PC-3 (cell line): ENCODE measurements around the gene PELO. TPM values are rescaled to one million over a fixed set of nuclear protein-coding genes. Genes with fewer than 3 reads are reported as not detected.
A peak's percentile ranks its signal among the peaks of the same experiment; 100 is the strongest.

Experiments
- ATAC-seq: fragments of 200-7000 bp; cut with Tn5 transposase; 2 replicates; pipeline ENCODE4 v1.9.1; 2020; ENCODE audit warnings: mild to moderate bottlenecking, moderate library complexity
- BruUV-seq: library from RNA; stranded (reverse); fragments of 400-500 nt; replicated peaks from 2 replicates; lab custom pipeline; 2021; lab: Mats Ljungman, UMichigan
- CTCF ChIA-PET: fragments of 300-600 bp; sonication (Branson Sonifier 250); formaldehyde crosslinking; loops from one replicate; lab custom pipeline; 2022; ENCODE audit warnings: antibody characterized with exemption; lab: Charles Lee
- POLR2A ChIA-PET: fragments of 300-600 bp; sonication (Branson Sonifier 250); formaldehyde crosslinking; loops from one replicate; lab custom pipeline; 2022; ENCODE audit warnings: antibody characterized with exemption; ENCODE audit not compliant: unreplicated experiment; lab: Charles Lee
- DNase-seq: peaks from one replicate; pipeline ENCODE4 v3.0.0-alpha.2; 2015
- H2AFZ ChIP-seq: fragments of 300-600 bp; sonication (generic); 2 replicates; pipeline ENCODE4 v1.6.0; 2016; ENCODE audit warnings: antibody characterized with exemption, low read length
- H3F3A ChIP-seq: fragments of 300-600 bp; sonication (generic); one replicate; pipeline ENCODE4 v1.6.0; 2017; ENCODE audit warnings: antibody characterized with exemption, low read length, control low read depth, mild to moderate bottlenecking; ENCODE audit not compliant: unreplicated experiment
- H3K27ac ChIP-seq: fragments of 300-600 bp; sonication (generic); 2 replicates; pipeline ENCODE4 v1.5.1; 2016; ENCODE audit warnings: mild to moderate bottlenecking, low read length
- H3K27me3 ChIP-seq: fragments of 300-600 bp; sonication (generic); 2 replicates; pipeline ENCODE4 v1.6.1; 2016; ENCODE audit warnings: low read length, mixed read lengths
- H3K36me3 ChIP-seq: fragments of 300-600 bp; sonication (generic); 2 replicates; pipeline ENCODE4 v1.6.1; 2016; ENCODE audit warnings: low read depth, mixed run types, low read length, mixed read lengths
- H3K4me1 ChIP-seq: fragments of 300-600 bp; sonication (generic); 2 replicates; pipeline ENCODE4 v1.5.1; 2016; ENCODE audit warnings: low read length; ENCODE audit not compliant: insufficient read depth
- H3K4me2 ChIP-seq: fragments of 300-600 bp; sonication (generic); 2 replicates; pipeline ENCODE4 v1.6.0; 2016; ENCODE audit warnings: low read length
- H3K4me3 ChIP-seq: fragments of 300-600 bp; sonication (generic); 2 replicates; pipeline ENCODE4 v1.5.1; 2016; ENCODE audit warnings: mild to moderate bottlenecking, low read length, mixed read lengths
- H3K79me2 ChIP-seq: fragments of 300-600 bp; sonication (generic); 2 replicates; pipeline ENCODE4 v1.6.1; 2017; ENCODE audit warnings: low read length, mixed read lengths
- H3K9ac ChIP-seq: fragments of 300-600 bp; sonication (generic); 2 replicates; pipeline ENCODE4 v1.6.0; 2016; ENCODE audit warnings: mild to moderate bottlenecking, low read length
- H3K9me2 ChIP-seq: fragments of 300-600 bp; sonication (generic); replicated peaks from 2 replicates; pipeline ENCODE4 v1.6.1; 2016; ENCODE audit warnings: mixed run types, low read length, mixed read lengths
- H3K9me3 ChIP-seq: fragments of 300-600 bp; sonication (generic); 2 replicates; pipeline ENCODE4 v1.6.1; 2016; ENCODE audit warnings: low read length, mixed read lengths
- H4K20me1 ChIP-seq: fragments of 300-600 bp; sonication (generic); 2 replicates; pipeline ENCODE4 v1.6.1; 2016; ENCODE audit warnings: low read length, mixed read lengths
- CTCF ChIP-seq: fragments of 300-600 bp; sonication (generic); conservative IDR thresholded peaks from 2 replicates; pipeline ENCODE4 v1.5.1; 2017; ENCODE audit warnings: antibody characterized with exemption, low read depth, mild to moderate bottlenecking, low read length
- EZH2 ChIP-seq: fragments of 300-600 bp; sonication (generic); IDR thresholded peaks from one replicate; pipeline ENCODE4 v1.6.1; 2017; ENCODE audit warnings: antibody characterized with exemption, mild to moderate bottlenecking, low read length; ENCODE audit not compliant: unreplicated experiment
- EZH2phosphoT487 ChIP-seq: fragments of 300-600 bp; sonication (generic); IDR thresholded peaks from 2 replicates; pipeline ENCODE4 v1.6.1; 2018; ENCODE audit warnings: mild to moderate bottlenecking, antibody characterized with exemption, low read length, borderline replicate concordance
- intact Hi-C: fragments of 100-400 bp; cut with micrococcal nuclease; formaldehyde crosslinking; loops from 2 replicates; pipeline ENCODE4 v1.9.0; 2023
- total RNA-seq: library from RNA; depleted of rRNA; stranded (reverse); fragments of >200 nt; gene quantifications from 2 replicates; pipeline ENCODE4 v1.2.3, GENCODE V29; 2014

Gene PELO
- total RNA-seq, 1 experiment from 2014 or later: 45.3 TPM

GRCh38 chr5:52778781-52779180 lies 8.9 kb upstream of the PELO start:
- ChIA-PET POLR2A (no interaction called here), CTCF (no interaction called here)
- Histone ChIP-seq H4K20me1 (no peaks in the 10 kb centered on the region), H3K9me2 (no peaks in the 10 kb centered on the region), H3K4me3 (no peak overlapping the region), H3K27me3 (no peaks in the 10 kb centered on the region), H2AFZ (no peak overlapping the region), H3K9ac (no peak overlapping the region), H3K9me3 (no peaks in the 10 kb centered on the region), H3K4me1 (peaks cover 12% of the 10 kb centered on the region), H3K4me2 (no peak overlapping the region), H3F3A (no peaks in the 10 kb centered on the region), H3K79me2 (no peaks in the 10 kb centered on the region), H3K27ac (no peak overlapping the region), H3K36me3 (no peaks in the 10 kb centered on the region)
- TF ChIP-seq EZH2phosphoT487: no peak
- TF ChIP-seq CTCF: no peak
- no peak for TF ChIP-seq EZH2
- no TSS peak for BruUV-seq
- DNase-seq (no peak), ATAC-seq (no peak)
- intact Hi-C loops: no loop called here

GRCh38 chr5:52779213-52779612 lies 8.5 kb upstream of the PELO start:
- H3K36me3 ChIP-seq: no peaks in the 10 kb centered on the region
- ChIA-PET CTCF (no interaction called here), POLR2A (no interaction called here)
- H3K4me3 ChIP-seq: no peak overlapping the region
- TF ChIP-seq CTCF (no peak), EZH2phosphoT487 (no peak), EZH2 (no peak)
- ATAC-seq (no peak), DNase-seq (no peak)
- no peaks in the 10 kb centered on the region for H3K9me2 ChIP-seq
- H3K27ac ChIP-seq: no peak overlapping the region
- no peak overlapping the region for H3K9ac ChIP-seq
- intact Hi-C loops: no loop called here
- no peaks in the 10 kb centered on the region for H4K20me1 ChIP-seq
- no TSS peak for BruUV-seq
- no peak overlapping the region for H3K4me2 ChIP-seq
- H2AFZ ChIP-seq: no peak overlapping the region
- no peaks in the 10 kb centered on the region for H3K27me3 ChIP-seq
- no peaks in the 10 kb centered on the region for H3K9me3 ChIP-seq
- H3K79me2 ChIP-seq: no peaks in the 10 kb centered on the region
- peaks cover 17% of the 10 kb centered on the region for H3K4me1 ChIP-seq
- no peaks in the 10 kb centered on the region for H3F3A ChIP-seq

GRCh38 chr5:52783226-52783959 lies 4.3 kb upstream of the PELO start:
- H3F3A ChIP-seq: peaks cover 4% of the 10 kb centered on the region
- H3K27me3 ChIP-seq: no peaks in the 10 kb centered on the region
- H3K36me3 ChIP-seq: no peaks in the 10 kb centered on the region
- POLR2A ChIA-PET: no interaction called here
- no peak overlapping the region for H3K4me3 ChIP-seq
- intact Hi-C loops: loop anchor here (2.0 to 10.0 kb wide), 4 partner anchors 57 to 311 kb away; partner anchors contain the start of gene ITGA2
- H3K9me2 ChIP-seq: no peaks in the 10 kb centered on the region
- peak; percentile 83 for DNase-seq
- peaks cover under 1% of the 10 kb centered on the region; the same call in 1 of the 2 replicates for H3K79me2 ChIP-seq
- no peak overlapping the region for H2AFZ ChIP-seq
- peak; percentile 44 for ATAC-seq
- H3K27ac ChIP-seq: peak overlapping the region; percentile 85
- no peaks in the 10 kb centered on the region for H3K9me3 ChIP-seq
- CTCF ChIA-PET: no interaction called here
- no TSS peak for BruUV-seq
- TF ChIP-seq CTCF: no peak
- TF ChIP-seq EZH2phosphoT487: no peak
- no peak for TF ChIP-seq EZH2
- peak overlapping the region; percentile 51 for H3K4me2 ChIP-seq
- peak overlapping the region; percentile 47 for H3K9ac ChIP-seq
- H3K4me1 ChIP-seq: peaks cover 44% of the 10 kb centered on the region
- no peaks in the 10 kb centered on the region for H4K20me1 ChIP-seq
